ENCODE results near the gene ZAR1.

Gene ZAR1

GRCh38 chr4:48490680-48491513, 845 bp downstream of the ZAR1 start:
- no peak for DNase-seq (ENCODE audit: low read depth in 2 of 3, low spot score in 2 of 3)

DNA sequence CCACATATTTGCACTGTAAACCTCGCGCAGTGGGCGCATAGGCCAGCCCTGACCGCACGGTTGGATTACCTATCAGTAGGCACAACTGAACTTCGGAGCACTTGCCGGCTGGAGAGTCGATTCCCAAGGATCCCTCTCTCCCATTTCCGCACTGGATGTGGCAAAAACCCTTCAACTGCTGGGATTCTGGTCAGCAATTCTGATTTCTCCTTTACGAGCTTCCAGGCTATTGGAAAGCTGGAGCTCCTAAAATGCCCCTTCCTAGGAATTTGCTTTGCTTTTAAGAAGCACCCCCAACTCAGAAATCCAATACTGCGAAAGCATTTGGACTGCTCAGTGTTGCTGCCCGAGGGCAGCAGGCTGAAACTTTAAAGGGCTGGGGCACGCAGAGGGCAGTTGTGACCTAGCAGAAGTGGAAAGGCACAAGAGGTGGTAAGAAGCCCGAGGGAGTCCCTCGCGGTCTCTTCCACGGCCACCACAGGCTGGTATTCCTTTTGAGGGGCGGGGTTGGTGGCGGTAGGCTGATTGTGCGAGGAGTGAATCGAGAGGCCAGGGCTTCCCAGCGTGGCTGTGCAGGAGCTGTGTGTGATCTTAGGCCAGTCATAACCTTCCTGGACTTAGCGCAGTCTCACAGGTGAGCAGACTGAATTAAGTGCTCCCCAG, 1.6 kb downstream of the ZAR1 start:
- no peak for DNase-seq (ENCODE audit: low read depth in 2 of 3, low spot score in 2 of 3)

DNA sequence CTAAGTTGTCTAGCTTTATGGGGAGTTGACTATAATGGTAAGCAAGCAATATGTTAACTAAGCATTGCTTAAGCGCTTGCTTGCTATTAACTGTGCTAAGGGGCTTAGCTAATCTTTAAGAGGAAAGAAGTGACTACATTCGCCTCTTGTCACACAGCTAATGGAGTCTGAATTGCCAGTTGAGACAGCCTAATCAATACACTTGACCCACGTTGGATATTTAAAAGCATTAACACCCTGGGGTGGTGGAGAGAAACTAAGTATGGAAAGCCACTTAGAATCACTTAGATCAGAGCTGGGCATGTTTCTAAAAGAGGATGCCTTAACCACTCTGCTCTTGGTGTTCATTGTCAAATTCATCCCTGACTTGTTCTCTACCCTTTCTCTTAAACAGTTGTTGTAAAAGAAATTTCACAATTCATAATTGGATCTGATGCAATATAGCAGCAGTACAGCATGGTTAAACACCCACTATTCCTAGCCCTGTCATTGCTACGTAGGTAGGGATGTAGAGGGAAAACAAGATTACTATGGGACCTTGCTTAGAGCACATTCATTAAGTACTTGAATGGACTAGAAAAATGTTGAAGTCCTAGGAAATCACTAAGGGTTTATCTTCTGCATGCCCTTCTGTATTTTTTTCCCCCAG, 3.5 kb downstream of the ZAR1 start:
- no peak for DNase-seq (ENCODE audit: low read depth in 2 of 3, low spot score in 2 of 3)

GRCh38 chr4:48495941-48496340, 5.9 kb downstream of the ZAR1 start:
- DNase-seq (ENCODE audit: low read depth in 2 of 3, low spot score in 2 of 3) = no peak

- no peak for DNase-seq (ENCODE audit: low read depth in 2 of 3, low spot score in 2 of 3)
Observed at GRCh38 chr4:48498895-48499294, 8.8 kb downstream of the ZAR1 start.

DNA sequence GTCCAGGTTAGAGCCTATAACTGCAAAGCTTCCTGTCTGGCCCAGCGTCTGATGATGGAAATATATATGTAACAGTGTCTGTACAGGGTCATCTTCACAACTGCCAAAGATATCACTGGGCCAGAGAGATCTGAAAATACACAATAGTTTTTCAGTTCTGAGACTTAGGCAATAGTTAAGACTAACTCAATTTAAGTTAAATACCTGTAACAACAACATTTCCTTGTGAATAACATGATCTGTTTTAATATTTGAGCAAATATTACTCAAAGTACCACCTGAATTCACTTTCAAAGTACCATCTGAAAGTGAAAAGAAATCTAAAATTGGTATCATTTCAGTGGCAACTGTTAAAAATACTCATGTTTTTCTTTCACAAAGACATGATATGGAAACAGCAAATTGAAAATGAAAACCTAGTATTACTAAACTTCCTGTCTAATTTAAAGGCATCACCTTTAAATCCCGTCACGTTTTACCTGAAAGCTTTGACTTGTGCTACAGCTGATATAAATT, 9.6 kb downstream of the ZAR1 start:
- no peak for DNase-seq (ENCODE audit: low read depth in 2 of 3, low spot score in 2 of 3)

DNA sequence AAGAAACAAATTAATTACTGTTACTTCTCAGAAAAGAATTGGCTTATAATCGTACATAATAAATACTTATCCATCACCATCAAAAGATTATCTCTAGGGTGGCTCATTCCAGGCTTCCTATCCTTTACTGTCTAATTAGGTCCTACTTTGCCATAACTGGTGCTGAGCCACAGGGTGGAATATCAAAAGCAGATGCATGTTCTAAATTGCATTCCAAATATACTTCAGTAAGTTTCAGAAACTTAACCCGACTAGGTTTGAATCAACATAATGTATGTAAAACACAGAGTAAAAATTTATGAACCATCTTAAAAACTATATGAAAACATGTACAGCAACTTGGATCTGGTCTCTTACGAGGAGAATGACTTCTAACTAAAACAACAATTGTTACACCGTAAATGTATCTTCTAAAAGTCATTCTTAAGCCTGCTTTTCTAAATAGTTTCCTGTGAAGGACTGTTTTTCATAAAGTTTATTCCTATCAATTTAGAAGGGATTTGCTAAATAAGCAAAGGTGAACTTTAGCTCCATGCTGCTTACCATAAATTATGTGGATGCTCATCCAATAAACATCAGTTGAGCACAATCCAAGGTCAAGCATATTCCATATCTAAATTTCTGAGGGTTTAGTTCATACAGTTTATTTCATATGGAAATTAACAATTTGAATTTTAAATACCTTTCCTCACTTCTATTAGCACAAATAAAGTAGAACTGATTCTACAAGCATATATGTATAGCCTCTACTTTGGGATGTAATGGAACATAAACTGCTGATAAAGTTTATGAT, 13.4 kb downstream of the ZAR1 start:
- DNase-seq (ENCODE audit: low read depth in 2 of 3, low spot score in 2 of 3) = no peak

DNA sequence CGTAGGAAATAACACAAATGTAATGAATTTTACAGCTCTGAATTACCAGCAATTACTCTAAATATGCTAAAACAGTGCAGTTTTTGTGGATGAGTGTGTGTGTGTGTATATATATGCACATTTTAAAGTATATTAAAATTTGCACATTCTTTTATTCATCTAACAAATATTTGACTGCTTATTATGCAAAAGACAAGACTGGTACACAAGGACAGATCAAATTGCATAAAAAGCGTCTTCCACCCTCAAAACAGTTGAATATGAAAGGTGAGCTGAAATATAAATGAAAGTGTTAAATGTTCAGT, 13.9 kb downstream of the ZAR1 start:
- DNase-seq (ENCODE audit: low read depth in 2 of 3, low spot score in 2 of 3) = no peak

DNA sequence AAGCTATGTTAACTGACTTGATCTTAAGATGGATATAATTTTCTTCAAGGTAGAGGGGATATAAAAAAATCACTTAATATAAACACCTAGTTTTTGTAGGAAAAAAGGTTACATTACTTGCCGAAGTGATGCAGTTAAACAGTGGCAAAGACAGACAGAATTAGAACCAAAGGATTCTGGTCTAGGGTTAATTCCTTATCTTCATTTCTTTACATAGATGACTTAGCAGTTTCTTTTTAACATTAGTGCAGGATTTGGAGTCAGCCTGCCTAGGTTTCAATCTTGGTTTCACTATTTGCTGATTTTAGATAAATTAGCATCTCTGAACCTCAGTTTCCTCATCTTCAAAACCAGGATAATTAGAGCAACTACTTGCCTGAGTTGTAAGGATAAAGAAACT, 14.3 kb downstream of the ZAR1 start:
- no peak for DNase-seq (ENCODE audit: low read depth in 2 of 3, low spot score in 2 of 3)

DNA sequence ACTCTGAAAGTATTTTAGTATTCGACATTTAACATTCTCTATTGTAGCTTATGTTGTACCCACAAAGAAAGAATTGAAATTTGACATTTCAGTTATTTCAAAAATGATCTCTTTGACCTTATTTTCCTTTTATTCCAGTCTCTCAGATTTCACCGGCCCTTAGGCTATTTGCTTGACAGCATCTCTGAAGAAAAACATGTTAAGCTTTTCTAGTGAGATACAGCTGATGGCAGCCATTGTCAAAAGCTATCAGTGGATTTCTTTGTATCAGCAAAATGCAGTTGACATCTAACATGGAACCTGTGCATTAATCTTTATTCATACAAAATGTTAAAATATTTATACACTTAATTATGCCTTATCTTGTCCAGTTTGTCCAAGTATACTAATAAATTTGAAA, 16.7 kb downstream of the ZAR1 start:
- no peak for DNase-seq (ENCODE audit: low read depth in 2 of 3, low spot score in 2 of 3)

GRCh38 chr4:48509543-48509942, 19.5 kb downstream of the ZAR1 start:
- no peak for DNase-seq (ENCODE audit: low read depth in 2 of 3, low spot score in 2 of 3)

GRCh38 chr4:48518143-48518542, 28.1 kb downstream of the ZAR1 start:
- no peak for DNase-seq (ENCODE audit: low read depth in 2 of 3, low spot score in 2 of 3)

GRCh38 chr4:48526406-48526805, 36.4 kb downstream of the ZAR1 start:
- DNase-seq (ENCODE audit: low read depth in 2 of 3, low spot score in 2 of 3) = no peak

DNA sequence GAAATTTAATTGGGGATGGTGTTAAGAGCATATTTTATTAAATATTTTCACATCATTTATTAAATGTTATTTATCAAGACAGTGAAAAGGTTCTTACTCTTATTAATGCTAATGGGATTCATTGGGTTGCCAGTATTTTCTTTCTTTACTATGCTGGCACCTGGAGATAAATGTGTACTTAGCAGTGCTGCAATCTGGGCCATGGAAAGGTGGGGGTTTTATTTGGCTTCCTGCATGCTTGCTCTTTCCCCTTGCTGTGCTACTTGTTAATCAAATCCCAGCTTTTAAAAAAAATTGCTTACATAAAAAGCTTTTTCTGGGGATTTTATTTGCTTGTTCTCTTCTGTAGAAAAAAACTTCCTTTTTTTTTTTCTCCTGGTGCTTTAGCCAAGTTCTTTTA, 48.3 kb downstream of the ZAR1 start:
- no peak for DNase-seq (ENCODE audit: low read depth in 2 of 3, low spot score in 2 of 3)

DNA sequence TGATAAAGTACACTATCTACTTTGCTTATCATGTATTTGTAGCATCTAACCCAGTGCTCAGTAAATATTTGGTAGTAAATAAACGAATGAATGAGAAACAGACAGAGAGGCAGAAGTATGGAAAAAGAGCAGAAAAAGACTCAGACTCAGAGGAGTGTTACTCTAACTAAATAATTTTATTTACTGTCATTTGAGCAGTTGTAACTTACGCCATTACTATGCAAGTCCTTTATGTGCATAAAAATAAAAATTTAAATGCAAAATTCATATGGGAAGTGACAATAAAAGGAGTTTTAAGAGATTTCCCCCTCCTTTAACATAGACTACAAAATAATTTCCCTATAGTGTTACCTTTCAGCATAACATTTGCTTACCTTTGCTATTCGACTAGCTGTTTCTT, 49.5 kb downstream of the ZAR1 start:
- no peak for DNase-seq (ENCODE audit: low read depth in 2 of 3, low spot score in 2 of 3)

- no peak for DNase-seq (ENCODE audit: low read depth in 2 of 3, low spot score in 2 of 3)
Observed at GRCh38 chr4:48542888-48543287, 52.8 kb downstream of the ZAR1 start.

GRCh38 chr4:48543796-48544195, 53.7 kb downstream of the ZAR1 start:
- no peak for DNase-seq (ENCODE audit: low read depth in 2 of 3, low spot score in 2 of 3)
